IPS-18c (cell line): ENCODE data around the gene LIPG.
"Not testable (repeated sequence)": the region's sequence is repeated elsewhere in the genome, so short reads cannot be mapped to it uniquely, and the experiment has no call there.

Experiments
- H3K4me3 ChIP-seq: 2 replicates; pipeline ENCODE4 v1.7.0; 2013; ENCODE audit warnings: low read depth, mild to moderate bottlenecking, low read length, moderate library complexity; ENCODE audit not compliant: insufficient read depth
- H3K9me3 ChIP-seq: one replicate; pipeline ENCODE4 v1.6.1; 2013; ENCODE audit warnings: mild to moderate bottlenecking, low read length, moderate library complexity; ENCODE audit not compliant: control insufficient read depth, insufficient read depth

LIPG gene

DNA sequence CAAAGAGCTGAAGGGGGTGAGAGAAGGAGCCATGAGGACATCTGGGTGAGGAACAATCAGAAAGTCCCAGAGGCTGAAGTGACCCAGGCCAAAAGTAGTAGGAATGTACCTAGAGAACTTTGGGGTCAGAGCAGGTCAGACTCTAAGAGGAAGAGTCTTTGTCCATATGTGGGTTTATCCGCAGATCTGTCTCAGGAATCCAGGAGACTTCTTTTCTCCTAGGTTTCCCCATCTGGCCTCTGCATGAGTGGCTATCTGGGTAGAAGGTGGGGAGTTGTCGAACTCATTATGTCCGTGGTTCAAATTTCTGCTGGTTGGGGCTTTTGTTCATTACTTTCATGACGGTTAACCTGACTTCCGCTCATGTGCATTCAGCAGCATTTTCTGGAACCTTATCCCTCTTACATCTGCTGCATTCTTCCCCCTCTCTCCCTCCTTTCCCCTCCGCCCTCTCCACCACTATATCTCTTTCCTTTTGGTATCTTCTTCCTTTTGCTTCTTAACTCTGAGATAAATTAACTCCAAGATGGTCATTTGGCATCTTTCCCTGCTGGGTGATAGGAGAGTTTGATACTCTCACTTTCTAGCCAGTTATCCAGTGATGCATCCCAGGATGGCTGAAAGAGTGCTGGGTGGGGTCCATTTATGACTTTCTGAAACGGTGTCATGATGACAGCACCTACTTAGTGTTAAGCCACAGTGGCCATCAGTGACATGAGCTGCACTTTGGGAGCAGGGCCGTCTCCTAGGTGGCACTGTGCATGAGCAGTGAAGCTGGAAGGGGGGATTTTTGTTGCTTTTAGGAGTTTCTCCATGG lies 2.1 kb downstream of the LIPG start:
- Histone ChIP-seq H3K4me3 (peak overlapping the region; percentile 1; the same call in 1 of the 2 replicates), H3K9me3 (no peaks in the 10 kb centered on the region)

DNA sequence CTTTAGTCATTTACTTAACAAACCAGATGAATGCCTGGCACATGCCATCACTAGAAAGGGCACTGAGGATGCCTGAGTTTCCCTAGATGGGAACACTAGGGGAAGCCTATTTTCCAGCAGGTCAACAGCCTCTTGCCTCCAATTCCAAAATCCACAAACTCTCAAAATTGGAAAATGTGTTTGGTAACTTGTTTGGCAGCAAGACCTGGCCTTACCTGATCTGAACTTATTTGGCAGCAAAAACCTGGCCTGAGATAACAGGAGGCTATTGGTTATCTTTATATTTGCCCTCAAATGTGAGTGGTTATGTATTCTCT lies 2.6 kb downstream of the LIPG start:
- Histone ChIP-seq H3K9me3 (no peaks in the 10 kb centered on the region), H3K4me3 (no peak overlapping the region)

DNA sequence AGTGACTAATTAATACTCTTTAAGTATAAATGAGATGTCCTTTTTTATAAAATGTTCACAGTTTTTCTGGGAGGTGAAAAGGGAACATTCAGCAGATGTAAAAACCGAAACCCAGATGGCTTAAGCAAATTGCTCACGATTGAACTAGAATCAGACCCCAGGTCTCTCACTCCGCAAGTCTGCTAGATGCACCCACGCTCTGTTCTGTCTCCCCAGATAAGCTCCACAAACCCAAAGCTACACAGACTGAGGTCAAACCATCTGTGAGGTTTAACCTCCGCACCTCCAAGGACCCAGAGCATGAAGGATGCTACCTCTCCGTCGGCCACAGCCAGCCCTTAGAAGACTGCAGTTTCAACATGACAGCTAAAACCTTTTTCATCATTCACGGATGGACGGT lies 3.2 kb downstream of the LIPG start:
- H3K4me3 ChIP-seq: no peak overlapping the region
- H3K9me3 ChIP-seq: no peaks in the 10 kb centered on the region

DNA sequence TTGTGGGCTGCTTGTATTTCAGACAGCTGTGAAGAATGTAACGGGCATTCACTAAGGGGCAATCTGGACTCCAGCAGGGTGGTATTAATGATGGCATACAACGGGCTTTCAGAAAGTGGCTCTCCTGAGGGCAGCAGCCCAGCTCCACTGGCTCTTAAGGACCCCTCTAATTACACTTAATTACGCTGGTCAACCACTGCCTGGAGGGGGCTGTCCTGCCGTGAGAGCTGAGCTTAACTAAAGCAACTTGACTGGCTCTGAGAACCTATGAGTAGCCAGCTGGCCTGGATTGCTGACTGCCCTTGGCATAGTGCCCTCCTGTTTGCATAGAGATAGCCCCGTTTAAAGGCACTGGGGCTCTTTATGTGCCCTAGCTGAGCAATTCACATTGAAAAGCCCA lies 3.8 kb downstream of the LIPG start:
- H3K4me3 ChIP-seq: no peak overlapping the region
- H3K9me3 ChIP-seq: no peaks in the 10 kb centered on the region

DNA sequence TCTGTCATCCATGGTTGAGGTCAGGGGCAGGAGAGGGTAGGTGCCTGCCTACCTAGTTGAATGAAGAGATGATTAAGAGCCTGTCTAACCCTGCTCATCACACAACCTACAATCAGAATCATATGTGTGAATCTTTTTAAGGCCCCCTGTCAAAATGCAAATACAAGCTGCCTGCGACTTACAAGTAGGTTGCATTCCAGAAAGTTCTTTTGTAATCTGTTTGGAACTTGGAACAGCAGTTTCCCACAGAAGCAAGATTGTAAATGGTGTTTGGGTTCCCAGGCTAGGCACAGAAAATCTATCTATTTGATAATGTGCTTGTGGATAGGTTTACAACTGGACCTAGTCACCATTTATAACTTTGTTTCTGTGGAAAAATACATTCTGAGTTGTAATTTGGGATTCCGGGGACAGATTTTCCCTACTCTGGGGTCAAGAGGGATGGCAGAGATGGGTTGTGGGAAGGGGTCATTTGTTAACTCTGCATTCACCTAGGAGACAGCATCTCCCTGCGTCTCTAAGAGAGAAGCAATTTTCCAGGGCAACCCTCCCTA lies 4.4 kb downstream of the LIPG start:
- H3K9me3 ChIP-seq: no peaks in the 10 kb centered on the region
- H3K4me3 ChIP-seq: no peak overlapping the region

DNA sequence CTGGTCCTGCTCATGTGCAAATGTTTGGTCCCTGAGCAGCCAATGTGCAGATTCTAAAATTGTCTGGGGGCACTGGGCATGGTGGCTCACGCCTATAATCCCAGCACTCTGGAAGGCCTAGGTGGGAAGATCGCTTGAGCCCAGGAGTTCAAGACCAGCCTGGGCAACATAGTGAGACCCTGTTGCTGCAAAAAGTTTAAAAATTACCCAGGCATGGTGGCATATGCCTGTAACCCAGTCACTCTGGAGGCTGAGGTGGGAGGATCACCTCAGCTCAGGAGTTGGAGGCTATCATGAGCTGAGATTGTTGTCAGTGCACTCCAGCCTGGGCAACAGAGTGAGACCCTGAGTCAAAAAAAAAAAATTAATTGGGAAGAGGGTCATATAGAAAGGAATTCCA lies 5.1 kb downstream of the LIPG start:
- no peaks in the 10 kb centered on the region for H3K9me3 ChIP-seq

DNA sequence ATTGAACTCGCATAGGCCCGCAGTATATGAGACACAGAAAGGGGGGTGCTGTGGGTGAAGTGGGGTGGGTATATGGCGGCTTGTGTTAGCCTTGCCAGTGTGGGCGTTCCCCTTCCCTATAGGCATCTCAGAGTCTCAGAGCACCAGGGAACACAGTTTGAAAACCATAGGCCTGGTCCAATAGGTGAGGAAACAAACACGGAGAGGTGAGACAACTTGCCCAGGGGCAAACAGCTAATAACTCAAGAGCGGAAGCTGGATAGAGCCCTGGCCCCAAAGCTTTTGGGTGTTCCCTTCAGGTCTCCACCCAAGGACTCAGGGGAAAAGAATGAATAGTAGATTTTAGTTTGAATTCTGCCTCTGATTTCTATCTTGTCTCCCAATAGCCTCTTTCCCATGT lies 7.9 kb downstream of the LIPG start:
- H3K4me3 ChIP-seq: no peak overlapping the region
- no peaks in the 10 kb centered on the region for H3K9me3 ChIP-seq

More for the DNA sequence above, 5.1 kb downstream of the LIPG start:
- no peak overlapping the region for H3K4me3 ChIP-seq

DNA sequence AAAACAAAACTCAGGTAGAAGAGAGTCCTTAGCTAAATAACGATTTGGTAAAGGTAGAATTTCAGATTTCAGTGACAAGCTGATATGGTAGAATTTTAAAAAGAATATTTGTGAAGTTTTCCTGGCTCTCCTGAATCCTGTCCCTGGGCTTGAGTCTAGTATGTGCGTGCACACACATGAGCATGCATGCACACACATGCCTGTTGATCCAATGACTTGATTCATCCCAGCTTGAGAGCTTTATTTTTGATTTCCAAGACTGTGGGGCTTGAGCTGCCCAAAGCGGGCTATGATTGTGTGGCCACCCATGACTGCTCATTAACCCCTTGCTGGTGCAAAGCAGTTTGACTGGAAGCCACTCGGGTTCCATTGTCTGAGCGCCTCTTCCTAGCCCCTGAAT lies 9.0 kb downstream of the LIPG start:
- Histone ChIP-seq H3K4me3 (no peak overlapping the region), H3K9me3 (no peaks in the 10 kb centered on the region)

DNA sequence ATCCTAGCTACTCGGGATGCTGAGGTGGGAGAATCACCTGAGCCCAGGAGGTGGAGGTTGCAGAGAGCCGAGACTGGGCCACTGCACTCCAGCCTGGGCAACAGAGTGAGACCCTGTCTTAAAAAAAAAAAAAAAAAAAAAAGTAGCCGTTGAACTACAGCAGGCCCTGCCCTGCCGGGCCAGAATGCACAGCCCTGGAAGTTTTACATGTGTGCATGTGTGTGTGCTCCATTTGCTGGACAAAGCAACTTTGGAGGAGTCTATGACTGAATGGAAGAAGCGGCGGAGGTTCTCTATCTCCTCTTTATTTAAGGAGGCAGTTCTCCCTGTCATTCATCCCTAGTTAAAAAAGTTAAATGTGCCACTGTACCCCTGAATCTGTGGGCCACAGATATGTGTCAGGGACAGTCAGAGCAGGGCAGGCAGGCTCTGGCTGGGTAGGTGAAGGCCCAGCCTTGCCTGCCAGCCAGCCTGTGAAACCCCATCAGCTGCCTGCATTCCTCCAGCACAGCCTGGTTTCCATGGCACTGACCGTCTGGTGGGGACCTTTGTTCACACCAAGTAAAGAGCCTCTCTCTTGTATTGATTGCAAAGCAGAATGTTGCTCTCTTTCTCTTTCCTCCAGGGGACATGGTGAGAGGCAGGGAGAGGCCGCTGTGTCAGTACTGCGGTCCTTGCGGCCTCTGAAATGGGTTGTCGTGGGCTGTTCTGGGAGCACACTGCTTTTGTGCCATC lies 10.9 kb downstream of the LIPG start:
- H3K9me3 ChIP-seq: no peaks in the 10 kb centered on the region

DNA sequence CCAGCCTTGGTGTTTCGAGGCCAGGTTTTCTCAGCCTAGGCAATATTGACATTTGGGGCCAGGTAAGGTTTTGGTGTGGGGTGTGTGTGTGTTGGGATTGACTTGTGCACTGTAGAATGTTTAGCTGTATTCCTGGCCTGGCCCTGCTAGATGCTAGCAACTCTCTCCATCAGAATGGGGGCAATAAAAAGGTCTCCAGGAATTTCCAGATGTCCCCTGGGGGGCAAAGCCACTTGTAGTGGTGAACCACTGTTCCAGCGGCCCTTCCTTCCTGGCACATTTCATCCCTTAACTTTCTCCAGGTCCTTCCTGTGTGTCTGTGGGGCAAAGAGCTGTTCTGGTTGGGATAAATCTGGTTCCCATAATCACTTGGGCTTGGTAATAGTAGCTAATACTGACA lies 12.0 kb downstream of the LIPG start:
- Histone ChIP-seq H3K4me3 (no peak overlapping the region), H3K9me3 (no peaks in the 10 kb centered on the region)

More for the DNA sequence above, 10.9 kb downstream of the LIPG start:
- no peak overlapping the region for H3K4me3 ChIP-seq

DNA sequence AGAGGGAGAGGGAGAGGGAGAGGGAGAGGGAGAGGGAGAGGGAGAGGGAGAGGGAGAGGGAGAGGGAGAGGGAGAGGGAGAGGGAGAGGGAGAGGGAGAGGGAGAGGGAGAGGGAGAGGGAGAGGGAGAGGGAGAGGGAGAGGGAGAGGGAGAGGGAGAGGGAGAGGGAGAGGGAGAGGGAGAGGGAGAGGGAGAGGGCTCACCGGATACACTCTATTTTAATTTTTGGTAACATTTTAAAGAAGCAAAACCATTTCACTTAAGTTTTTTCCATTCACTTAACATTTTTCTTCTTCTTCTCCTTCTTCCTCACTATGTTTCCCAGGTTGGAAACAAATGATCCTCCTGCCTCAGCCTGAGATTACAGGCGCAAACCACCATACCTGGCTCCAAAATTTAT lies 17.2 kb downstream of the LIPG start:
- H3K4me3 ChIP-seq, H3K9me3 ChIP-seq: not testable (repeated sequence)

DNA sequence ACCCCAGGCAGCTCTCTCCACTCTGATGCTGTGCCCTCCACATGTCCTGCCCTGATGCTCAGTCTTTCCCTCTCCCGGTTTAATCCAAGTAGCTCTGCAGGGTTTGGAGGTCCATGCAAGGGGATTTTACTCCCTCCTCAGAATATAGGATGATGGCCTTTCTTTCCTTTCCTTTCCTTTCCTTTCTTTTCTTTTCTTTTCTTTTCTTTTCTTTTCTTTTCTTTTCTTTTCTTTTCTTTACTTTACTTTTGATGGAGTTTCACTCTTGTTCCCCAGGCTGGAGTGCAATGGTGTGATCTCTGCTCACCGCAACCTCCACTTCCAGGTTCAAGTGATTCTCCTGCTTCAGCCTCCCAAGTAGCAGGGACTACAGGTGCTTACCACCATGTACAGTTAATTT lies 17.7 kb downstream of the LIPG start:
- not testable (repeated sequence) for H3K4me3 ChIP-seq, H3K9me3 ChIP-seq

DNA sequence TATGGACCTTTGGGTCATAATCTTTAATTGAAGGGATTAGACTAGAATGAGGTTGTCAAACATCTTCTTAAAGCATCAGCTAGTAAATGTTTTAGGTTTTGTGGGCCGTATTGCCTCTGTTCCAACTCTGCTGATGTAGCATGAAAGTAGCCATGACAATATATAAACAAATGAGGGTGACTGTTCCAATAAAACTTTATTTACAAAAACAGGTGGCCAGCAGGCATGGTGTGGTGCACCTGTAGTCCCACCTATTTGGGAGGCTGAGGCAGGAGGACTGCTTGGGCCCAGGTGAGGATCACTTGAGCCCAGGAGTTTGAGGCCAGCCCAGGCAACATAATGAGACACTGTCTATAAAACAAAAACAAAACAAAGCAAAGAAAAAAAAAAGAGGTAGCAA lies 18.4 kb downstream of the LIPG start:
- H3K4me3 ChIP-seq: no peak overlapping the region
- H3K9me3 ChIP-seq: no peaks in the 10 kb centered on the region

DNA sequence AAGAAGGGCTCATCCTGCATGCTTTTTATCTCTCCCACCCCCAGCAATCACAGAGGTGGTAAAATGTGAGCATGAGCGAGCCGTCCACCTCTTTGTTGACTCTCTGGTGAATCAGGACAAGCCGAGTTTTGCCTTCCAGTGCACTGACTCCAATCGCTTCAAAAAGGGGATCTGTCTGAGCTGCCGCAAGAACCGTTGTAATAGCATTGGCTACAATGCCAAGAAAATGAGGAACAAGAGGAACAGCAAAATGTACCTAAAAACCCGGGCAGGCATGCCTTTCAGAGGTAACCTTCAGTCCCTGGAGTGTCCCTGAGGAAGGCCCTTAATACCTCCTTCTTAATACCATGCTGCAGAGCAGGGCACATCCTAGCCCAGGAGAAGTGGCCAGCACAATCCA lies 19.5 kb downstream of the LIPG start:
- Histone ChIP-seq H3K4me3 (no peak overlapping the region), H3K9me3 (no peaks in the 10 kb centered on the region)

DNA sequence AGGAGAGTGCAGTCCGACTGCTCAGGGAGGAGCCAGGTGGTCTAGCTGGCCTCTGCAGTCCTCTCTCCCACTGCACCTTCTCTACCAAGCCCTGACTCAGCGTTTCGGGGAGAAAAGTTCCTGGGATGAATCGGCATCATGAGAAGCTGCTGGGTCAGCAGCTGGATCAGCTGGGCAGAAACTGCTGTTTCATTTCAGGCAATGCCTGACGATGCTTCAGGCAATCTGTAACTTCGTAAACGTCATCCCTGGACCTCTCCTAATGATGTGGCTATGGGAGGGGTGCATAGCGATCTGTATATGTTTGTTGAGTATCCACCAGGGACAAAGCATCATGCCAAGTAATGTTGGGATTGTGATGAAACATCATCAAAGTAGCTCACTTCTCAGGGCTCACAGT lies 20.7 kb downstream of the LIPG start:
- Histone ChIP-seq H3K4me3 (no peak overlapping the region), H3K9me3 (no peaks in the 10 kb centered on the region)

DNA sequence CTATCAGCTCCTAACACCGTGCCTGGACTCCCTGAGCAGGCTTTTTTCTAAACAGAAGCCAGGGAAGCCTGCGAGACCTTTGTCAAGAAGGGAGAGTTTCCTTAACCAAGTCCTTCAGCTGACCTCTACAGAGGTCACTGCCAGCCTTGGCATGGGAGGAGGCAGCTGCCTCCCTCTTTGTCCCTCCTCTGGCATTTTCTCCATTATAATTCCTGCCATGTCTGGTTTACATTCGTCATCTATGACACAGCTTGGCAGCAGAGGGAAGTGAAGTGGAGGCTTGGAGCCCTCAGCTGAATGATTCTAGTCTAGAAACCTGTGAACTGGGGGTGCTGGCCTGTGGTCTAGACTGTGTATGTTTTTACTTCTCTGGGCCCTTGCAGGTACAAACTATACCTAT lies 22.5 kb downstream of the LIPG start:
- Histone ChIP-seq H3K4me3 (no peak overlapping the region), H3K9me3 (no peaks in the 10 kb centered on the region)

DNA sequence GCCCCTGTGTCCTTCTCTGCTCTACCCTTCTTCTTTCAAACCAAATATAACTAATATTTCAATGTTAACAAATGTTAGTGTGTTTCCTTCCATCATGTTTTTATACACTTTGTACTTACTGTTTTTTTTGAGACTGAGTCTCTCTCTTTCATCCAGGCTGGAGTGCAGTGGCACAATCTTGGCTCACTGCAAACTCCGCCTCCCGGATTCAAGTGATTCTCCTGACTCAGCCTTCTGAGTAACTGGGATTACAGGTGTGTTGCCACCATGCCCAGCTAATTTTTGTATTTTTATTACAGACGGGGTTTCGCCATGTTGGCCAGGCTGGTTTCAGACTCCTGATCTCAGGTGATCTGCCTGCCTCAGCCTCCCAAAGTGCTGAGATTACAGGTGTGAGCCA lies 23.1 kb downstream of the LIPG start:
- H3K4me3 ChIP-seq, H3K9me3 ChIP-seq: not testable (repeated sequence)
